ENCODE results near the gene TTPAL.

The TTPAL gene

GRCh38 chr20:44497761-44498160 lies 22.1 kb downstream of the TTPAL start:
- TF ChIP-seq CTCF (conservative IDR thresholded peaks at IDR 0.05; ENCODE audit: low read depth): no peak
- no peak overlapping the region for H3K27ac ChIP-seq
- no peak for DNase-seq (ENCODE audit: low spot score)
- CTCF ChIA-PET: no interaction called here
- POLR2A ChIA-PET (ENCODE audit: low non-redundant PET): no interaction called here

DNA sequence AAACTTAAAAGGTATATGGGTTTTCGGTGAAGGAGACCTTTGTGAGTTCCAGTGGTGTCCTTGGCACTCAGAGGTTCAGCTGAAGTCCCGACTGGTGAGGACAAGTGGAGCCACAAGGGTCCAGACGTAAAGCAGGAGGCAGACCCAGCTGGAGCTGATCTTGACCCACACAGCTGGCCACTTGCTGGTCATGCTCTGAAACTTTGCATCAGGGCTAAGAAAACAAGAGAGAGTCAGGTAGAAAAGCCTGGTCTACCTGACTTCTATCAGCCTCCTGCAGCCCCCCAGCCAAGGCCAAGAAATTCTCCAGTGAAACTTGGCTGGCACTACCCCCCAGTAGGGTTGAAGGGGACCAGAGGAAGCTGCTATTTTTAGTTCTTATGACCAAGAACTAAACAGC lies 24.5 kb downstream of the TTPAL start:
- H3K27ac ChIP-seq: no peak overlapping the region
- DNase-seq (ENCODE audit: low spot score): no peak
- ChIA-PET POLR2A (ENCODE audit: low non-redundant PET) (interaction anchor here (1.1 kb wide), 1 partner anchor 16 kb away, joined by 3 read pairs; no protein-coding TSS in a partner anchor), CTCF (interaction anchor here (1.3 kb wide), 1 partner anchor 110 kb away, joined by 3 read pairs; no protein-coding TSS in a partner anchor)
- no peak for TF ChIP-seq CTCF (conservative IDR thresholded peaks at IDR 0.05; ENCODE audit: low read depth)

DNA sequence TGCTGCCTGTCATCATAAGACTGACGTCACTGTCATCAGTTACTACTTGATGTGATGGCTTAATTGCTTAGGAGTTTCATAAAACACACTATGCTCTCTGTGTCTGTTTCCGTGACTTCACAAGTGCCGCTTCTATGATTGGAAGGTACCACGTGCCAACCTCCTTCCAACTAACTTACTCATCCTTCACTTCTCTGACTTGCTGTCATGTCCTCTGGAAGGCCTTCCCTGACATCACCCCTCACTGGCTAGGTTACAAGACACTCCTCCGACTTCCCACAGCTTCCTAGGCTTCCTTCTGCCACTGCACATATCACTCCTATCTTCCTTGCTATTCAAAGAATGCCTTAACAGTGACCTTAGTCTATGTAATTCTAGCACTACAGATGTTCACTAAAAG lies 25.8 kb downstream of the TTPAL start:
- CTCF ChIA-PET: no interaction called here
- no peak overlapping the region for H3K27ac ChIP-seq
- POLR2A ChIA-PET (ENCODE audit: low non-redundant PET): interaction anchor here (1.1 kb wide), 1 partner anchor 15 kb away, joined by 3 read pairs; no protein-coding TSS in a partner anchor
- DNase-seq (ENCODE audit: low spot score): no peak
- no peak for TF ChIP-seq CTCF (conservative IDR thresholded peaks at IDR 0.05; ENCODE audit: low read depth)

- no peak for DNase-seq (ENCODE audit: low spot score)
- TF ChIP-seq CTCF (conservative IDR thresholded peaks at IDR 0.05; ENCODE audit: low read depth): no peak
- ChIA-PET CTCF (interaction anchor here (0.6 to 1.6 kb wide), 4 partner anchors 10 to 1405 kb away, joined by 3 to 6 read pairs (median 4); no protein-coding TSS in a partner anchor), POLR2A (ENCODE audit: low non-redundant PET) (no interaction called here)
- no peak overlapping the region for H3K27ac ChIP-seq
Observed at GRCh38 chr20:44502968-44503367, 27.3 kb downstream of the TTPAL start.

- ChIA-PET POLR2A (ENCODE audit: low non-redundant PET) (no interaction called here), CTCF (interaction anchor here (1.6 kb wide), 1 partner anchor 105 kb away, joined by 3 read pairs; no protein-coding TSS in a partner anchor)
- no peak for TF ChIP-seq CTCF (conservative IDR thresholded peaks at IDR 0.05; ENCODE audit: low read depth)
- H3K27ac ChIP-seq: no peak overlapping the region
- DNase-seq (ENCODE audit: low spot score): no peak
Observed at GRCh38 chr20:44504402-44505307, 29.0 kb downstream of the TTPAL start.

DNA sequence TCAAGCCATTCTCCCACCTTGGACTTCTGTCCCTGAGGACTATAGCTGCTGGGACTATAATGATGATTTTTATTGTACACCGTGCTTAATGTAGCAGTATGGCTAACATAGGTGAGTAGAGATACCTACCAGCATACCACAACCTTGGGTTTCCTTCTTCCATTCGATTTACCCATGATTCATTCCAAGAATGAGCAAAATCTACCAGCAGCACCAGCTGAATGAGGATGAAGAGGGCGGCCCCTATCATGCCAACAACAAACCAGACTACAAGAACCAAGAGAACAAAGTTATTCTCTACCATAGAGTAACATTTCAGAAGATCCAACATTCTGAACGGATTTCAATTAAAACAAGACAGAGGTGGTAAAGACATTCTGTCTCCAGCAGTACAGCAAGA lies 34.1 kb downstream of the TTPAL start:
- H3K27ac ChIP-seq: no peak overlapping the region
- CTCF ChIA-PET: interaction anchor here (0.6 kb wide), 1 partner anchor 17 kb away, joined by 3 read pairs; no protein-coding TSS in a partner anchor
- DNase-seq (ENCODE audit: low spot score): no peak
- POLR2A ChIA-PET (ENCODE audit: low non-redundant PET): no interaction called here
- no peak for TF ChIP-seq CTCF (conservative IDR thresholded peaks at IDR 0.05; ENCODE audit: low read depth)
